Muscle of back (tissue), 11 donors: ENCODE measurements around the gene SYNGR2. TPM values are rescaled to one million over a fixed set of nuclear protein-coding genes. Genes with fewer than 3 reads are reported as not detected.

ENCODE experiments used
- DNase-seq, 3 donors: peaks; one replicate each; pipeline versions ENCODE4 v3.0.0 to v3.0.0-alpha.2; 2013
- polyA plus RNA-seq, 10 donors: library from polyadenylated mRNA; unstranded; fragments of 120-200 nt; gene quantifications; one replicate each; pipeline ENCODE4 v1.2.1, GENCODE V29; 2013; ENCODE audit not compliant: insufficient read length in 10 of 10

SYNGR2 gene
- polyA plus RNA-seq, 10 donors, result 56.6 to 89.8 (median 81.4) TPM

DNA sequence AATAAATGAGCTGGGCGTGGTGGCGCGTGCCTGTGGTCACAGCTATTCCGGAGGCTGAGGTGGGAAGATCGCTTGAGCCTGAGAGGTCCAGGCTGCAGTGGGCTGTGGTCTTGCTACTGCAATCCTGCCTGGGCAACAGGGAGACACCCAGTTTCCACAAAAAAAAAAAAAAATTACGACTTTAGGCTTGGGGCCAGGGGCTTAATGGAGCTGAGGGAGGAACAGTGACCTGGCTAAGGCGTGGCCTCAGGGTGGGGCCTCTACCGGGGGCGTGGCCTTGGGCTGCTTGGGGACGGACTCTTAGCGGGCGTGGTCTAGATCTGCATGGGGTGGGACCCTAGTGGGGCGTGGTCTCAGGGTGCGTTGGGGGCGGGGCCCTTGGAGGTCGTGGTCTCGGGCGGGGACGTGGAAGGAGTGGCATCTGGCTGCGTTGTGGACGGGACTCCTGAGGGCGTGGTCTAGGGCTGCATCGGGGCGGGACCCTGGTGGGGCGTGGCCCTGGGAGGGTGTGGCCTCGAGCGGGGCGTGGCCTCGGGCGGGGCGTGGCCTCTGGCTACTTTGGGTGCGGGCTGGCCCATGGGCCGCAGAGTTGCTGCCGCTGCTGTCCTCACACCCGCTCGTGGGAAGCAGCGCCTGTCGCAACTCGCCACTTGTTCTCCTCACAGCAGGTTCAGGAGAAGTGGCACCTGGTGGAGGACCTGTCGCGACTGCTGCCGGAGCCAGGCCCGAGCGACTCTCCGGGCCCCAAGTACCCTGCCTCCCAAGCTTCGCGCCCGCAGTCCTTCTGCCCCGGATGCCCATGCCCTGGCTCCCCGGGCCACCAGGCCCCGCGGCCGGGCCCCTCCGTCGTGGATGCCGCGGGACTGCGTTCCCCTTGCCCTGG is 28.0 kb upstream of the SYNGR2 start:
- DNase-seq, result peak in 2 of 3 donors; percentile 54 to 75

GRCh38 chr17:78141437-78142118 is 26.8 kb upstream of the SYNGR2 start:
- DNase-seq, result no peak

DNA sequence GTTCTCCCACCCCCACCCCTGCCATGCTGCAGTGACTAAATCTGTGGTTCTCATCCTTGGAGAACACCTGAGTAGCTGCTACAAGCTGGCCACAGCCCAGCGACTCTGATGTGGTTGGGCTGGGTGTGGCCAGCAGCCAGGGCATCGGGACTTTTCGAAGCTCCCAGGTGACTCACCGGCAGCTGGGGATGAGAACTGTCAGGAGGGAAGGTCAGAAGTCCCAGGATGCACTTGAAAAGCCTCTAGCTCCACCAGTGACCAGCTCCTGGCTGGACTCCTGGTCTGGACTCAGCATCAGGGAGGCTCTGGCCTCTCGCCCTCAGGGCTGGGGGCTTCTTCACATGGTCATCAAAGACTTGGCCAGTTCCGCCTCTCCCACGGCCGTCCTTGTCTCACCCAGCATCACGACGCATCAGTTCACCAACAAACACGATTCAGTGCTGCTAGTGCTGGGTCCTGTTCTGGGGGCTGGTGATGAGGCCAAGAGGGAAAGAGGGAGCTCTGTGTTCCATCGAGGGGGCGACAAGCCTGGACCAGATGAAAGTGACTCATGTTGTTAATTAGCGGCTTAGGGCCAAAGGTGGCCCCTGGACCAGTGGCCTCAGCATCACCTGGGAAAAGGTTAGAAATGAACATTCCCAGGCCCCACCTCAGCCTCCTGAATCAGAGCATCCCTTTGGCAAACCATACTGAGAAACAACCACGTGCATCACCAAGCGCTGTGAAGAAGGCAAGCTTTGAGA is 26.1 kb upstream of the SYNGR2 start:
- DNase-seq, result no peak

DNA sequence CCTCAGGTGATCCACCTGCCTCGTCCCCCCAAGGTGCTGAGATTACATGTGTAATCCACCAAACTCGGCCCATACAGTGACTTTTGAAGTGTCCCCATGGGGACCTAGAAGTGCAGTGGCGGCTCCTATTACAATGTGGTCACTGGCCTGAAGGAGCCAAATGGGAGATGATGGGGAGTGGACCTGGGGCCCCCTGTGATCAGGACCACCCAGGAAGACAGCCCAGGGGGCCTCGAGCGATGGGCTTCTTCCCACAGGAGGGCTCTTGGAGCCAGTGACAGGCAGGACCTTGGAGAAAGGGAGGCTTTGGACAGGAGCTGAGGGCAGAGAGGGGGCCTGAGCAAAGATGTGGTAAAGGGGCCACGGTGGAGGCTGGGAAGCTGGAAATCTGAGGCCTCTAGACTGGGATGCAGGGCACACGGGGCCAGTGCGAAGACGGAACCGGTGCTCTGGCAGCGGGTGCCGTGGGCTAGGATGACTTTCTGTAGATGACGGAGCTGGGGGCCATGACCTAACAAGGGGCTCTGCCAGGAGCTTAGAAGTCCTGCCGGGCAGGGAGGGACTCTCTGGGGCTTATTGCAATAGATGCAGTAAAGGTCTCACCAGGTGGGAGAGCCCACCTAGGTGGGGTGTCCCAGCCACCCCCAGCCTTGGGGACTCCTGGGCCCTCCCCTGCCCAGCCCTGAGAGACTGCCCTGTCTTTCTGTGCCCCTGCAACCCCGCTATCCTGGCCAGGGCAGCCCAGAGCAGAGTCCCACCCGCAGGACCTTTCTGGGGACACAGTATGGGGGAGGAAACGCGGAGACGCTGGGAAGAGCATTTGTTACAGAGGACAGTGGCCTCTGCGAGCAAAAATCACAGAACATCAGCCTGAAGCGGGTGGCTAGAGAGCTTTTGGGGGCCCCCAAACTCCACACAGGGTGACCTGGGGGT is 24.9 kb upstream of the SYNGR2 start:
- no peak for DNase-seq

DNA sequence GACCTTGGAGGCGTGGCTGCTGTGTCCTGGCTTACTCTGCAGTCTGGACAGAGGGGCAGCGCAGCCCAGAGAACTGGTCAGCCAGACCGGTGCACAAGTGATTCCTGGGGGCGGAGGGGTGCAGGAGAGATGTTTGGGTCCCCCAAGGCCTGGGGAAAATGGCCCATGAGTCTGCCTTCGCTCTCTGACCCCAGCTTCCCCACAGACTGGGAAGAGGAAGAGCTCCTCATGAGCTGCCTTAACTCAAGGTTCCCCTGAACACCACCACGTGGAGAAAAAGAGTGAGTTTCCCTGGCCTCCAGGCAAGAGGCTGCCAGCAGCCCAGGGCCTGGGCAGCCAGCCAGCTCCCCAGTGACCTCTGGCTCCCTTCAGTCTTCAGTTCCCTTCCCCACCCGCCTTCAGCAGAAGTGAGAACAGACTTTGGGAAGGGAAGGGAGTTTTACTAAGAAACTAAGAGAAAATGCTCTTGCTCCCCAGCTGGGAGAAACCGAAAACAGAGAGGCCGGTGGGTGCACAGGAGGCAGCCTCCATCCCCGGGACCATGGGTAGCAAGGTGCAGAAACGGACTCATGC is 24.1 kb upstream of the SYNGR2 start:
- DNase-seq, result peak in 2 of 3 donors; percentile 88 to 94

GRCh38 chr17:78144736-78145641 is 23.4 kb upstream of the SYNGR2 start:
- DNase-seq, result peak in 2 of 3 donors; percentile 61 to 91

DNA sequence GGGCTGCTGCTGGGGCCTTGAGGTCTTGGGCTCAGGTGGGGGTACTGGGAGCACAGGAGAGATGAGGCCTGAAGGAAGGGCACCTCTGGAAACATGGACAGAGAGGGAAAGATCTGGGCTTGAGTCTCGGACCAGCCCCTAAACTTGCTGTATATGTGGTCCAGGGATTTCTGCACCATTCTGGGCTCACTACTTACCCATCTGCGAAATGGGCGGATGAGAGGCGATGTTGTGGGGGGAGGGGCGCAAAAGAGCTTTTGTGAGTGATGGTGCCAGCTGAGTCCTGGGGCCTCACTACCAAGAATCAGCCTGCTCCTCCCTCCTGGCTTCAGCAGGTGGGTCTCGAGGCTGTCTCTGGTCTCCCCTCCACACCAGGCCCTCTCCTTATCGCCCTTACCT is 21.9 kb upstream of the SYNGR2 start:
- DNase-seq, result no peak

DNA sequence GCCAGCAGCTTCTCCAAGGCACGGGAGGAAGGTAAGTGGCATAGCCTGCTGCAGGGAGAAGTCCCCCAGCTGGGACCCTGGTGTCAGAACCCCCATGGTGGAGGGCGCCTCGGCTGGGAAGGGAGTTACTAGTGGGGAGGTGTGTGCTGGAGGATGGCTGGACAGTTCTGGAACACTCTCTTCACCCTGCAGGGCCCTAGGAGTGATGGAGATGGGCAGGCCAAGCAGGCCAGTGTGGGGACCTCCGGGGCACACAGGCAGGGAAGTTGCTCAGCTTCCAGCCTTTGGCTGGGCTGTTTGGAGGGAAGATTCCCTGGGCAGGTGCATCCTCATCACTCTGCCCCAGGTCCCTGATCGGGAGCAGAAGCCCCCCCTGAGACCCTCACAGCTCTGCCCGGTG is 21.5 kb upstream of the SYNGR2 start:
- DNase-seq, result no peak

- DNase-seq, result no peak
Observed at GRCh38 chr17:78147315-78147998, 20.9 kb upstream of the SYNGR2 start.

DNA sequence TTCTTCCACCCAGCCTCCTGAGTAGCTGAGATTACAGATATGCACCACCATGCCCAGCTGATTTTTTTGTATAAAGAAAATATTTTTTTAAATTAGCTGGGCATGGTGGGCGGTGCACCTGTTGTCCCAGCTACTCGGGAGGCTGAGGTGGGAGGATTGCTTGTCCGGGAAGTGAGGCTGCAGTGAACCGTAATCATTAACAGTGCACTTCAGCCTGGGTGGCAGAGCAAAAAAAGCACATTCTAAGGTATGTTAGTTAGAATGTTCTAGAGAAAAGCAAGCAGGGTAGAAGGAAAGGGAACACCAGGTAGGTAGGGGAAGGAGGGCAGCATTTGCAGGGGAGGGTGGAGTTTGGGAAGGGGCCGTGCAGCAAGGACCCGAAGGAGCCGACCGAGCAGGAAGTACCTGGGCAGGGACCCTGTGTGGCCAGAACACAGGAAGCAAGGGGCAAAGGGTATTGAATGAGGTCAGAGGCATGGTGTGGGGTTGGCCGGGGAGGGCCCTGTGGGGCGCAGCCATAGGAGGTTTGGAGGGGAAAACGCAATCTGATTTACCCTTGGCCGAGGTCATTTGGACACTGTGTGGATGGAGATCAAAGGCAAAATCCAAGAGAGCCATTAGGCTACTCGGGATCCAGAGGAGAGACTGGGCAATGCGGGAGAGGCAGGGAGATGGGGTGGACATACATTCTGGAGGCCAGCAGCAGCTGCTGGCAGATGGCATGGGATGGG is 19.9 kb upstream of the SYNGR2 start:
- DNase-seq, result no peak

- no peak for DNase-seq
Observed at GRCh38 chr17:78151514-78152008, 16.8 kb upstream of the SYNGR2 start.

- no peak for DNase-seq
Observed at GRCh38 chr17:78154903-78155811, 13.2 kb upstream of the SYNGR2 start.

- no peak for DNase-seq
Observed at GRCh38 chr17:78159575-78160158, 8.7 kb upstream of the SYNGR2 start.

- no peak for DNase-seq
Observed at GRCh38 chr17:78163881-78164747, 4.3 kb upstream of the SYNGR2 start.

DNA sequence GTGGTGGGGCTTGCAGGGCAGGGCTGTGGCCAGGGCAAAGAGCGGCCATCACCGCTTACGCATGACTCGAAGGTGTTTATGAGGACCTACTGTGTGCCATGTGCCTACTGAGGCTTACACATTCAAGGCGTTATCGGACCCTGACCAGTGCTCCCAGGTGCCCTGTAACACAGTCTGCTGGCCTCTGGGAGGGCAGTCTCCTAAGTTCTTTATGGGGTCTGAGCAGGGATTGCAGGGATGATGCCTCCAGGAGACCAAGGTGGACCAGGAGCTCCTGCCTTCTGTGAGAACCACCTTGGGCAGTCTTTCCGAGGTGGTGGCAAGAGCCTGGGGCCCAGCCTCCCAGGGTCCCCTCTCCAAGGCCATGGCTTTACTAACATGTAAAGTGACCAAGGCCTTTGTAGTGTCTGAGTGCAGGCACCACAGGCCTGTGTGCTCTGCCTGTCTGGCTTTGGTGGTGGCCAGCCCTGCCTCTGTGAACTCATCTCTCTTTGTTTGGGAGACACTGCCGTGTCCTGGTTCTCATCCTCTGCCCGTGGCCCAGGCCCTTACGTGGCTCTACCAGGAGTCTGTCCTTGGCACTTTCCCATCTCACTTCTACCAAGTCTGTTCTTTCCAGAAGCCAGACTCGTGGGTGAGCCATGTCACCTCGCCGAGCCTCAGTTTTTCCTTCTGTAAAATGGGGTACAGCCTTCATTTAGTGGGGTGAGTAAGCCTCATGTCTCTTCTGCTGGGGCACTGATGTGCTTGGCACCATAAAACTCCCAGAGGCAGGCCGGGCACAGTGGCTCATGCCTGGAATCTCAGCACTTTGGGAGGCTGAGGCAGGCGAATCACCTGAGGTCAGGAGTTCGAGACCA is 3.4 kb upstream of the SYNGR2 start:
- no peak for DNase-seq
